Measurements from ENCODE around the gene GALNT9.
"Not testable (repeated sequence)": the region's sequence is repeated elsewhere in the genome, so short reads cannot be mapped to it uniquely, and the experiment has no call there.

The GALNT9 gene

GRCh38 chr12:132263451-132264049 lies 65.8 kb downstream of the GALNT9 start:
- no peak for DNase-seq

- DNase-seq: no peak
These were observed 66.4 kb downstream of the GALNT9 start for GRCh38 chr12:132263061-132263360.

GRCh38 chr12:132262256-132263060 lies 66.9 kb downstream of the GALNT9 start:
- no peak for DNase-seq

GRCh38 chr12:132261328-132262138 lies 67.9 kb downstream of the GALNT9 start:
- no peak for DNase-seq

GRCh38 chr12:132260721-132261120 lies 68.7 kb downstream of the GALNT9 start:
- no peak for DNase-seq

- DNase-seq: no peak
These were observed 69.3 kb downstream of the GALNT9 start for GRCh38 chr12:132259872-132260695.

GRCh38 chr12:132259364-132259871 lies 70.0 kb downstream of the GALNT9 start:
- no peak for DNase-seq

- no peak for DNase-seq
These were observed 70.8 kb downstream of the GALNT9 start for GRCh38 chr12:132258543-132258942.

GRCh38 chr12:132257955-132258490 lies 71.4 kb downstream of the GALNT9 start:
- no peak for DNase-seq

GRCh38 chr12:132257206-132257954 lies 72.0 kb downstream of the GALNT9 start:
- DNase-seq: no peak

- DNase-seq: no peak
These were observed 72.7 kb downstream of the GALNT9 start for GRCh38 chr12:132256646-132257045.

GRCh38 chr12:132255642-132256041 lies 73.7 kb downstream of the GALNT9 start:
- DNase-seq: no peak

- no peak for DNase-seq
These were observed 75.5 kb downstream of the GALNT9 start for GRCh38 chr12:132253698-132254480.

- DNase-seq: not testable (repeated sequence)
These were observed 76.4 kb downstream of the GALNT9 start for GRCh38 chr12:132252981-132253380.

- DNase-seq: no peak
These were observed 77.5 kb downstream of the GALNT9 start for GRCh38 chr12:132251741-132252490.

GRCh38 chr12:132251310-132251709 lies 78.1 kb downstream of the GALNT9 start:
- DNase-seq: no peak

- no peak for DNase-seq
These were observed 78.7 kb downstream of the GALNT9 start for GRCh38 chr12:132250707-132251106.

- DNase-seq: no peak
These were observed 79.5 kb downstream of the GALNT9 start for GRCh38 chr12:132249689-132250478.
